Measurements from ENCODE around the gene KIF26B.
"Not testable (repeated sequence)": the region's sequence is repeated elsewhere in the genome, so short reads cannot be mapped to it uniquely, and the experiment has no call there.

The KIF26B gene

DNA sequence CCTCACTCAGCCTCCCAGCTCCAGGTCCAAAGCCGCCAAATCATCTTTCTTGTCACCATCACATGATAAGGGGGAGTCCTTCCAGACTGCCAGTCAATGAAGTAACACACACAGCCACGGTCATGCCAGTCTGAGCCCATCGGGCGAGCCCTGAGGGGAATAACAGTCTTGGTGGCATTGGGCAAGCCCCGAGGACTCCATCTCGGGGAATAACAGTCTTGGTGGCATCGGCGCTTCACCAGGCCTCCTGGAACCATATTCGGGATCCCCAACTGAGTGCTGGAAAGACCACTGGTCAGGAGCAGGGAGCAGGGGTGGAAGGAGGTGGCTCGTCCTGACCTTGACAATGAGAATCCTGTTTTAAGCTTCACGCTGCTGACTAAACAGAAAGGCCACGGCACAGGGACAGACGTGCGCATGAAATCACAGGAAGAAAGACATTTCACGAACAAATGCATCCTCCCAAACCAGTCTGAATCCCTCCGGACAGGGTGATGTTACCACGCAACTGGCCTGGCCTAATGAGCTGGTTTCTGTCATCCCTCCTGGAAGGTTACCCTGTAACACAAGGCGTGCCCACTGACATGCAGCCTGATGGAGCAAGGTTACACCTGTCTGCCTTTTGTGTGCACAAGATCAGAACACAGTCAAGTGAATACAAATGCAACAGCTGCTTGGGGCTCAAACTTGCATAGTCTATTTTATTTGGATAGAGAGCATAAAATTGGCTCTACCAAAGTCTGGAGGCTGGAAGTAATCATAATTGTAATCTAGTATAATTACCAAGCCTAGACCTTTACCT, 517.4 kb downstream of the KIF26B start:
- no peak for DNase-seq

GRCh38 chr1:245672836-245673656, 518.3 kb downstream of the KIF26B start:
- not testable (repeated sequence) for DNase-seq

DNA sequence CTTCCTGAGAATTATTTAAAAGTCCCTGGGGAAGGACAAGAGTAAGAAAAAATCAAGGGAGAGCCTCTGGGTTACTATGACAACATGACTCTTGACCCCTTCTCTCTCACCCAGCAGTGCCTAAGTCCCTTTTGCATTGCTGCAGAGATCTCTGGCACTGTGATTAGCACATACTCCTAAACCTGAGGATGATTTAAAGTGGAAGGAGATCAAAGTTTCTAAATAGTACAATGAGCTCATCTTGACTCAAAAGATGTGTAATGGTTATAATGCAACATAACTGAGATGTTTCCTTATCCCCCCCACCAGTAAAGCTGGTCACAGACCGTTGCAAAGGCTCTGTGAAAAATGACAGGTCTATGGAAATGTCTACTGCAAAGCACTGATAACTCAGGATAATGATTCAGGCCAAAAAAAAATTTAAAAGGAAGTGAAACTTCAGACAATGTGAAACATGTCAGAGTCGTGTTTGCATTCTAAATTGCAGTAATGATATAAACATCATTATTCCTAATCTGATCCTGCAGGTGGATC, 519.2 kb downstream of the KIF26B start:
- no peak for DNase-seq

DNA sequence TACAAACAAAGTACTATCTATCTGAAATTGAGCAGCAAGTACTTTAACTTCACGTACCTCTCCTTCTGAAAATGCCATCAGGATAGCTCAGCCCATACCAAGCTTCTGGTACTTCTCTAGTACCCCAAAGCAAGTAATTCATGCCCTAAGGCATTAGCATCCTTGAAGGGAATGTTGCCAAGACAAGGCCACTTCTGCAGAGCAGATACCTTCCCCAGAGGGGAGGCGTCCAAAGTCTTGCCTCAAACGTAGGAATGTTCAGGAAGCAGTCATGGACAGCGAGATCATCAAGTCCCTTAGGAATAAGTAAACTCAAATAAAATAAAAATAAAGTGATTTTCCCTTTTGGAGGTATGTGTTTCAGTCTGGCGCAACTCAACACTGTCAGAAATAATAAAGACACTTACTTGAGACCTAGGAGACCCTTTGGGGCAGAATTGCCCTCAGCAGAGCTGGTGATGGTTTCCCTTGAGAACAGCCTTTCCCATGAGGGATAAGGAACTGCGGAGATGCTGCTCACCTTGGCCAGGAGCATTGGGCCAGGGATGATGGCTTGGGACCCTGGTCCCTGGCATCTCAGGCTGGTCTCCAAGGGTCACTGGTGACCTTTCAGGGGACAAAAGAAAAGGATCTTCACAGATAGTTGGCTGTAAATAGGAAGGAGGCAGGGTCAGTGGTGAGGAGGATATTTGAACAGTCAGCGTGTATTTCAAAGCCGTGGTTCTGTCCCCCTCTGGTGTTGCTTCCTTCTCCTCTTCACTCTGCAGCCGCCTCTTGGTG, 522.9 kb downstream of the KIF26B start:
- DNase-seq: no peak

DNA sequence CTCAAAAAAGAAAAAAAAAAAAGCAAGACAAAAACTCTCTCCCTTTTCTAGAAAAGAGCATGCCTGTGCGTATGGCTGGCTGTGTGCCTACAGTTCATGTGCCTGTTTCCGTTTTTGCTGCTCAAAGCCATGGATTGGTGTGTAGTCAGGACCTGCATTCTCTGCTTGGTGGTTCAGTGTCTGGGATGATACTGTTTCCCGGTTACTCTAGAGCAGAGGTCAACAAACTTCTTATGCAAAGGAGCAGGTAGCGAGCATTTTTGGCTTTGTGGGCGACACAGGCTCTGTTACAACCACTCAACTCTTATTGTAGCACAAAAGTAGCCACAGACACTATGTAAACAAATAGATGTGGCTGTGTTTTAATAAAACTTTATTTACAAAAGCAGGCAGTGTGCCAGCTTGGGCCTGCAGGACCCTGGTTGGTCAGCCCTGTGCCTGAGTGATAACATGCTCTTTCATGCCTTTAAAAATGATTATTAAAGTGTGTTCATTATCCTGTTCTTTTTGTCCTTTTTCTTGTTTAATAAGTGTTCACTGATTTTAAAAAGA, 524.2 kb downstream of the KIF26B start:
- no peak for DNase-seq

- DNase-seq: no peak
Observed at GRCh38 chr1:245679821-245680780, 525.3 kb downstream of the KIF26B start.

DNA sequence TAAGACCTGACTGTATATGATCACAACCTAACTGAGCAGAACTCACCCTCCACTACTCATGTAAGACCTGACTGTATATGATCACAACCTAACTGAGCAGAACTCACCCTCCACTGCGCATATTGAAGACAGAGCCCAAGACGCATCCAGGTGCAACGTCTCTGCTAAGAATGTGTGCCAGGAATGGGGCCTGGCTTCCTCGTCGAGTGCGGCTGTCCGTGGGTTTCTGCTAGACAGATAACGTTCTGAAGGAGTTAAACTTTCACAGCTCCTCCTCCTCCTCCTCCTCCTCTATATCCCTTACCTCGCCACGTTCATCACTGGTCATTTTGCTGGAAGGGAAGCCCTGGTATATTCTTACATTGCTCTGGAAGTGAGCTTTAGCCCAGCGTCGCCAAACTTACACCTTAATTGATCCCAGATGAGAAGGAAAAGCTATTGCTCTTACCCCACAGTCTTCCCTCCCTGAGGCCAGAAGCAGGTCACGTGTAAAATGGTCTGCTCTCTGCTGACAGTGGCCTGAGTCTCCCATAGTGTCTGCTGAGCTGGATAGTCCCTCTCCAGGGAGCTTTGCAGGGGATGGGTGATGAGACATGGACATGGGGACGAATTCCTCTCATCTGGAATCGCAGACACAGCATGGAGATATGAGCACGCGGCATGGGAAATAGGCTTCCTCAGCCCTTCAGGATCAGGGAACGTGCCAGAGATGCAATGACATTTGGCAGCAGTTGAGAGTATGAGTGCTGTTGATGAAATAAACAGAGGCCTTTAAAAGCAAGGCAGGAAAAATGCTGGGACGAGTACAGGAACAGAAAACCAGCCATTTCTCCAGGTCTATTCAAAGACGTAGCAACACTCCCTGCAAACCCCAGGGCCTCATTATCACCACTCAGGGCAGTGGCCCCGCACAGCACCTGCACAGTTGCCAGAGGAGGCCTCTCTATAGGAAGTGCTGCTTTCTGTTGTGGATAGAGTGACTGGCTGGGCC, 528.1 kb downstream of the KIF26B start:
- no peak for DNase-seq

DNA sequence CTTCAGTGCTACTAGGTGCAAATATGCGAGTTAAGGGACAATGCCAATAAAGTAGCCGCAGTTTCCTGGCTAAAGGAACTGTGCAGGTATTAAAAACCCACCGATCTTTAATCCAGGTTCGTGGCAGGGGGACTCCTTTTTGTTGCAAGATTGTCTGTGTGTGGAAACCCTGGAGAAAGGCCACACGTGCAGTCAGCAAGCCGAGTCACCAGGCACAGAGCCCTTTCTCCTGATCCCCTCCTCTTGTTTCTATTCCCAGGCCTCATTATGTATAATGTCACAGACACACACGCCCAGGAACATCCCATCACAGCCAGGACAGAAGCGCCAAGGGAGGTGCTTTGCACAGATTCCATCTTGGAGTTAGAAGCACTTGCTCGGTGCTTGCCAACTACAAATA, 528.9 kb downstream of the KIF26B start:
- no peak for DNase-seq

GRCh38 chr1:245684166-245684565, 529.4 kb downstream of the KIF26B start:
- DNase-seq: no peak

DNA sequence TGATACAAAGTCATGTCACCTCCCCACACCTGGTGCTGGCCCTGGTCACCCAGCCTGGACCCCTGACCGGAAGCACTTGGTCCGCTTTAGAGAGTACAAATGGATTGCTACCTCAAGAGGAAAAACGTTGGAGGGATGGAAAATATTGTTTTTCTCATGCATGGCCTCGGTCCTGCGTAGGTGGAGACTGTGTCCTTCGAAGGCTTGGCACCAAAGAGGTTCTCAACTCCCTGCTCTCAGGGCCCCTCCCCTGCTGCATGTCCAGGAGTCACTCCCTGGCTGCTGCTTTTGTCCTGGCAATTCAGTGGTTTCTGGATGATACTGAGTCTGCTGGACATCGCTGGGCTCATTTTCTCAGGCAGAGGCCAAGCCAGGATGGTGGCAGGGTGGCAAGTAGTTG, 529.8 kb downstream of the KIF26B start:
- no peak for DNase-seq

- DNase-seq: no peak
Observed at GRCh38 chr1:245685111-245685810, 530.5 kb downstream of the KIF26B start.

DNA sequence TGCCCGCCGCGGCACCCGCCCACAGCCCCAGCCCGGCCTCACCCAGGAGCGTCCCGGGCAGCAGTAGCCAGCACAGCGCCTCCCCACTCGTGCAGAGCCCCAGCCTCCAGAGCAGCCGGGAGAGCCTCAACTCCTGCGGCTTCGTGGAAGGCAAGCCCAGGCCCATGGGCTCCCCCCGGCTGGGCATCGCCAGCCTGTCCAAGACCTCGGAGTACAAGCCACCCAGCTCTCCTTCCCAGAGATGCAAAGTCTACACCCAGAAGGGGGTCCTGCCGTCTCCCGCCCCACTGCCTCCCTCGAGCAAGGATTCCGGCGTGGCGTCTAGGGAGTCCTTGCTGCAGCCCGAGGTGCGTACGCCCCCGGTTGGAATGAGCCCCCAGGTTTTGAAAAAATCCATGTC, 531.2 kb downstream of the KIF26B start:
- no peak for DNase-seq

- DNase-seq: no peak
Observed at GRCh38 chr1:245686446-245687030, 531.8 kb downstream of the KIF26B start.

GRCh38 chr1:245687152-245687635, 532.4 kb downstream of the KIF26B start:
- no peak for DNase-seq

- DNase-seq: no peak
Observed at GRCh38 chr1:245687636-245688535, 533.1 kb downstream of the KIF26B start.

- DNase-seq: no peak
Observed at GRCh38 chr1:245688536-245689453, 534.0 kb downstream of the KIF26B start.

All from CD4-positive, alpha-beta T cell treated with Interleukin-1 beta for 1 hour (primary cell).